GM21360 (cell line): ENCODE measurements around the gene FGF8.

ENCODE experiments used
- ATAC-seq: cut with Tn5 transposase; IDR thresholded peaks from one replicate; pipeline ENCODE4 v1.9.1; 2021; ENCODE audit warnings: mild to moderate bottlenecking, moderate library complexity; ENCODE audit not compliant: unreplicated experiment

Gene FGF8

DNA sequence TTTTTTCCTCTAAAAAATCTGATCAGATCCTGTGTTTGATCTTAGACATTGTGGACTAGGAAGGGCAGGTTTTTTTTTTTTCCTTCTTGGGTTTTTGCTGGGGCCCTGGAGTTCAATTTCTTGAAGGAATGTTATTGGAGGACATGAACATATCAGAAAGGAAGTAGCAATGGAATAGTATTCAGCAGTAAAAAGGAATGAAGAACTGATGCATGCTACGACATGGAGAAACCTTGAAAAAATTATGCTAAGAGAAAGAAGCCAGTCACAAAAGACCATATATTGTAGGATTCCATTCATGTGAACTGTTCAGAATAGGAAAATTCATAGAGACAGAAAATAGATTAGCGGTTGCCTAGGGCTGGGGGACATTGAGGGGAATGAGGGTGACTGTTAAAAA lies 34.0 kb downstream of the FGF8 start:
- ATAC-seq: no peak

DNA sequence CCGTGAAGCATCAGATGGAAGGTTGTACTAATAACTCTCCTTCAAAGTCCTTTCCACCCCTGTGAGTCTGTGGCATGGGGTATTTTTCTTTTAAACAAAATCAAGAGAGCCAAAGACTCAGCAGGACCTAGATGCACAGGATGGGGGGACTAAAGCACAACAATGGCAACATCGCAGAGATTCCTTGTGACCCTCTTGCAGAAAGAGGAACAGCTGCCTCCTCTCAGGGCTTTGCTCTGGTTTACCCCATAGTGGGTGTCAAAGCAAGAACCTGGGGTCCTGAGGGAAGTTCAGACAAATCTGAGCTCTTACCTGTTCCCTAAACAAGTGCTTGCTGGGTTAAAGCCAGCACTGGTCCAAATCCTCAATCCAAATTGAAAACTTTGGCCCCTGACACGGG lies 39.2 kb downstream of the FGF8 start:
- ATAC-seq: no peak

DNA sequence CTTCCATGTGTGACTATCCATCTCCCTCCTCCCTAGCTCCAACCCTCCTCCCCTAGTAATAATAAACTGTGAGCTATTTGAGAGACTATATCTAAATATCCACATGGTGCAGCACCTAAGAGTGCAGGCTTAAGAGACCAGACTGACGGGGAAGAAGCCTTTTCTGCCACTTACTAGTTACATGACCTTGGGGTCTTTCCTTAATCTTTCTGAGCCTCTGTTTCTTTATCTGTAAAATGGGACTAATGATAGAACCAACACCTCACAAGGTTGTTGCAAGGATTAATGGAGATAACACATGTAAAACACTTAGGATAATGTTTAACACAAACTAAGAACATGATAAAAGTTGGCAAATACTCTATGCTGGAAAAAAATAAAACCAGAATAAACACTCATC lies 43.8 kb downstream of the FGF8 start:
- no peak for ATAC-seq

DNA sequence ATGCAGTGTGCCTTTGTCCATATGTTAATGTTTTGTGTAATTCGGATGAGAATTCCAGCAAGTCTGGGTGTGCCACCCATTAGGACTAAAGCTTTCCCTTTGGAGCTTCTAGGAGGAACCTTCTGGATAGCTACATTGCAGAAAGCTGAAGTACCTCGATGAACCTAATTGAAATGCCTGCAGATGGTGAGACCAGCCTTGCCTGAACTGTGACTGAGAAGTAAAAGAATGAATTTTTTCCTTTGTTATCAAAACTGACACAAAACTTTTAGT lies 49.9 kb downstream of the FGF8 start:
- no peak for ATAC-seq

DNA sequence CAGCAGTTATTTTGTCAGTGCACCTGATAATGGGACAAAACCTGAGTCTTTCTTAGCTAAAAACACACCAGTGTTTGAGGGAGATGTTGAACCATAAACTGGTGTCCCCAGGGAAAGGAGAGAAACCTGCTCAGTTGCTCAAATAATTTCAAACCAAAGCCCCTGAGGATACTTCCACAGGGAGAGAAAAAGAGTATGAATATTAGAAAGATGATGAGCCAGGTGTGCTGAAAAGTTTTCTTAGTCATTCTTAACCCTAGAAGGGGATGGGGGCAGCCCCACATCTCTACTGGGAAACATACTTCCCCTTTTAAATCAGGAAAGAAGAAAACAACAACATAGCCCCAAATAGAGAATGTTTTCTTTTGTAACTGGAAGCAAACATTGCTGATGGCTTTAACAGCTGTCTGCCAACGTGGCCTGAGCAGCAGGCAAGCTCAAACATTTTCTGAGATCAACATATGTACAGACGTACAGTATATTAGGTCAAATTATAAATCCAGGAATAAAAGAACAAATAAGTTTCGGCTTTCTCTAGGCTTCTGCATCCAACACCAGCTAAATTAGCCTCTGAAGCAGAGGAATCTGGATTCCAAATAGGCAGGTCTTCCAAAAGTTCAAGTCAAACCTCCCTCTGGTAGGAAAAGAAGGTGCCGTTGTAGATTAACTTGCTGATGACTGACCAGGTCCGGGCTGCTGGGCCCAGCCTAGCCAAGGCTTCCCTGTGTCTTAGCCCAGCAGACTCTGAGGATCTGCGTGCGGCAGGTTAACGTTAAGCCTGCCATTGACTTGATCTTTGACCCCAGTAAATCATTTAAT lies 50.4 kb downstream of the FGF8 start:
- ATAC-seq: no peak

DNA sequence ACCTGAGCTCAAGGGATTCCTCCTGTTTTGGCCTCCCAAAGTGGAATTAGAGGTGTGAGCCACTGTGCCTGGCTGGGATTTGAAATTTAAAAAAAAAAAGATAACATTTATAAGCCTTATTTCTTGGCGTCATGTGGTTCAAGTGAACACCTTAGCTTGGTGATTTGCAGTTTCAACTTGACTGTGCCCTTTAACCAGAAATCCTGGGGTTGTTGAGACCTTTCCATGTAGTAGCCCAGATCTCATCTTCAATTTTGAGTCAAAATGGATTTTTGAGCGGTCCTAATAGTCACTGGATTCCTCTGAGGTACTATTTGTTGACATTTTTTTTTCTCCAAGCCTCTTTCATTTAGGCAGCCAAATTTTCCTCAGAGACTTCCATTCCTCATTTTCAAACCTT lies 51.5 kb downstream of the FGF8 start:
- no peak for ATAC-seq

DNA sequence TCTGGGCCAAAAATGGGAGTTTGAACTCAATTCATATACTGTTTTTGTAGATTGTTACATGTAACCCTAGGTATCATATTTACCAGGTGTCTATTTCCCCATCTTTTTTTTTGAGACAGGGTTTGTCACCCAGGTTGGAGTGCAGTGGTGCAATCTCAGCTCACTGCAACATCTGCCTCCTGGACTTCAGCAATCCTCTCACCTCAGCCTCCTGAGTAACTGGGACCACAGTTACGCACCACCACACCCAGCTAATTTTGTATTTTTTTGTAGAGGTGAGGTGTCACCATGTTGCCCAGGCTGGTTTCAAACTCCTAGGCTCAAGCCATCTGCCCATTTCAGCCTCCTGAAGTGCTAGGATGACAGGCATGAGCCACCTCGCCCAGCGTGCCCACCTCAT lies 52.7 kb downstream of the FGF8 start:
- no peak for ATAC-seq

DNA sequence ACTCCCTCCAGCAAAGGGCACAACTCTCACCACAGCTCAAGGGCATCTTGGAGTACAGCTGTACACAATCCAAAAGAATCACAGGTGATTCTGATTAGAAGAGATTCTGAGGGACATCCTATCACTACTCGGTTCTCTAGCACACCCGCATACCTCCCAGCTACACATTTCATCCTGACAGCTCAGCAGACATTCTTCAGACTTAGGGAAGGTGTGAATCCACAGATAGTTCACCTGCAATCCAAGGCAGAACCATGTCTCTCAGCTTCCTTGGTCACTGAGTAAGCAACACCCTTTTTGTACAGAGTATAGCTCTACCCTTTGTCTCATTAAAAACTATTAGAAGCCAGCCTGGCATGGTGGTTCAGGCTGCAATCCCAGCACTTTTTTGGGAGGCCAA lies 54.1 kb downstream of the FGF8 start:
- ATAC-seq: no peak

DNA sequence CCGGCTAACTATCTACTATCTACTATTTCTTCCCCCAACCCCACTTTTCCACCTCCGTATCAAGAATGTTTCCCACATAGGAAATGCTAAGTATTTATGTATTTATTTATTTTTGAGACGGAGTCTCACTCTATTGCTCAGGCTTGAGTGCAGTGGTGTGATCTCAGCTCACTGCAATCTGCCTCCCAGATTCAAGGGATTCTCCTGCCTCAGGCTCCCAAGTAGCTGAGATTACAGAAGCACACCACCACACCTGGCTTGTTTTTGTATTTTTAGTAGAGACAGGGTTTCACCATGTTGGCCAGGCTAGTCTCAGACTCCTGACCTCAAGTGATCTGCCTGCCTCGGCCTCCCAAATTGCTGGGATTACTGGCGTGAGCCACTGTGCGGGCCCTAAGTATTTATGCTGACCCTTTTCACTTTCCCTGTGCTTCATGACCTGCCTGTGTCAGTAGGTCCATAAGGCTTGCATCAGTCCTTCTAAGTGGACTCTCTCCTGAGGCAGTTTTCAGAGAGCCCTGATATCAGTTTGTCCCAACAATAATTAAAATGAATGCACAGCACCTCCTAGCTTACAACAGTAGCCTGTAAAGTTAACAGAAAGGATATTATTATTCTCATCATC lies 55.2 kb downstream of the FGF8 start:
- no peak for ATAC-seq
